Uterus (tissue), 2 donors: ENCODE measurements around the gene ANKFN1.

ENCODE experiments used
- POLR2A ChIP-seq, 2 donors: fragments of 450-650 bp; IDR thresholded peaks; one replicate each; pipeline ENCODE4 v1.6.1; 2016; ENCODE audit warnings: antibody characterized with exemption in 2 of 2, mild to moderate bottlenecking in 1 of 2, moderate library complexity in 1 of 2
- TF ChIP-seq, protein P1 (sequence below), 4 experiments: fragments of 200-600 bp in 2 of 4; fragments of 450-650 bp in 2 of 4; sonication (generic) in 2 of 4; IDR thresholded peaks; one replicate each; pipeline ENCODE4 v1.5.1; 2016 to 2019; ENCODE audit warnings: antibody characterized with exemption in 4 of 4, mild to moderate bottlenecking in 2 of 4, moderate library complexity in 1 of 4

DNA sequence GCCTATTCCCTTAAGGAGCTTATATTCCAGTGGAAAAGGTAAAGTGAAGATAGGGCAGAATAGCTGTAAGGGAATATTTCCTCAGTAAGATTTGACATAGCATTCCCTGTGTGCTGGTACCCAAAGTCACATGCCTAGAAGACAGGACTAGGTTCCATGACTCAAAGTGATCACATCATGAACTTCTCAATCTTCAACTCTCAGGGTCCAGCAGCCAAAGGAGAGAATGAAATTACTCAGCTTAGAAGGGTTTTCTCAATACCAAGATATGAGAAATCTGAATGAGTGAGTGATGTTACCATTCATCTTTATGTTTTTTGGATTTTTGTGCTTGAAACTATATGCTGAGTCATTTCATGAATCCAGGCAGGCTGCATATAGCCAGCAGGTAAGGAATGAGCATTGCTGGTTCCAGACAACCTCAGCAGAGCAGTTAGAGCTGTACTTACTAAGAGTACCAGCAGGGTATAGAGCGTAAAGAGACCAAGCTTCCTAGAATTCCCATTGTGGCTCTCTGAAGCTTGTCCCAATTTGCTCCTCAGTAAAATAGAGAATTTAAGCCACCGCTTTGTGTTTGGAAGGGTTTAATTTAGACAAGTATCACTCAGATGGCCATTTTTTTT is 91.1 kb downstream of the ANKFN1 start:
- no peak for TF ChIP-seq POLR2A (IDR thresholded peaks at IDR 0.05)
- TF ChIP-seq, protein P1, sequence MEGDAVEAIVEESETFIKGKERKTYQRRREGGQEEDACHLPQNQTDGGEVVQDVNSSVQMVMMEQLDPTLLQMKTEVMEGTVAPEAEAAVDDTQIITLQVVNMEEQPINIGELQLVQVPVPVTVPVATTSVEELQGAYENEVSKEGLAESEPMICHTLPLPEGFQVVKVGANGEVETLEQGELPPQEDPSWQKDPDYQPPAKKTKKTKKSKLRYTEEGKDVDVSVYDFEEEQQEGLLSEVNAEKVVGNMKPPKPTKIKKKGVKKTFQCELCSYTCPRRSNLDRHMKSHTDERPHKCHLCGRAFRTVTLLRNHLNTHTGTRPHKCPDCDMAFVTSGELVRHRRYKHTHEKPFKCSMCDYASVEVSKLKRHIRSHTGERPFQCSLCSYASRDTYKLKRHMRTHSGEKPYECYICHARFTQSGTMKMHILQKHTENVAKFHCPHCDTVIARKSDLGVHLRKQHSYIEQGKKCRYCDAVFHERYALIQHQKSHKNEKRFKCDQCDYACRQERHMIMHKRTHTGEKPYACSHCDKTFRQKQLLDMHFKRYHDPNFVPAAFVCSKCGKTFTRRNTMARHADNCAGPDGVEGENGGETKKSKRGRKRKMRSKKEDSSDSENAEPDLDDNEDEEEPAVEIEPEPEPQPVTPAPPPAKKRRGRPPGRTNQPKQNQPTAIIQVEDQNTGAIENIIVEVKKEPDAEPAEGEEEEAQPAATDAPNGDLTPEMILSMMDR (IDR thresholded peaks at IDR 0.05) = no peak
